IPS DF 19.7 (cell line): ENCODE data around the gene PPM1L.

Experiments used
- DNase-seq: peaks from one replicate; pipeline ENCODE4 v3.0.0-alpha.2; 2013; ENCODE audit warnings: low read depth, low spot score

Gene PPM1L

DNA sequence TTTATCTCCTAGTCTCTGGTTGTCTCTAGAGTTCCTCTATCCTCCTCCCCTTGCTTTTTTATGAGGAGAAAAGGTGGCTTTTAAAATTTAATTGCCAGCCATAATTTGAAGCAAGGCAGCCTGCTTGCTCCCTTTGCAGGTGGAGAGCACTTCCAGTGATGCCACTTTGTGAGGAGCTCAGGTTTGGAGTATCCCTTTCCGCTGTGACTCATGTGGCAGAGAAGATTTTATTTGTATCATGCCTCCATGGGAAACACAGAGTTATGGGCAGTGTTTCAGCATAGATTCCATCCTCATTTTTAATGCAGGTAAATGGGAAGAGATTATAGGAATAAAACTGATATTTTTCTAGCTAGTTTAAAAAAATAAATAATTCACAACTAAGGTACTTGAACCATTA lies 7.0 kb downstream of the PPM1L start:
- DNase-seq = no peak

DNA sequence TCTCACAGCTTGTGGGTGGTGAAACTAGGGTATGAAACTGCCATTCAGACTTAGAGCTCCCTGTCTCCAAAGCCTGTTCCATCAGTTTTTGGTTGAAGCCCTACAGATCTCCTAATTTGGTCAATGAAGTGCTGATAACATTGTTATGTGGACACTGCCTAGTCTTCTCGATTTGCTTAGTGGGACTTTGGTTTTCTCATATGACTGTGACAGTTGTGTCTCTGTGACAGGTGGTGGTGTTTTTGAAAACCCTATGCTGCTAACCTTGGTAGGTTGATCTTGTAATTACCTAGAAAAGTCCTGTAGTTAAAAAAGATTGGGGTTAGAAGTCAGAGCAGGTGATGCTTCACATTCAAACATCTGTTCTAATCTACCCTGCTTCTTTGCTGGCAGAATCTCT lies 9.2 kb downstream of the PPM1L start:
- no peak for DNase-seq

DNA sequence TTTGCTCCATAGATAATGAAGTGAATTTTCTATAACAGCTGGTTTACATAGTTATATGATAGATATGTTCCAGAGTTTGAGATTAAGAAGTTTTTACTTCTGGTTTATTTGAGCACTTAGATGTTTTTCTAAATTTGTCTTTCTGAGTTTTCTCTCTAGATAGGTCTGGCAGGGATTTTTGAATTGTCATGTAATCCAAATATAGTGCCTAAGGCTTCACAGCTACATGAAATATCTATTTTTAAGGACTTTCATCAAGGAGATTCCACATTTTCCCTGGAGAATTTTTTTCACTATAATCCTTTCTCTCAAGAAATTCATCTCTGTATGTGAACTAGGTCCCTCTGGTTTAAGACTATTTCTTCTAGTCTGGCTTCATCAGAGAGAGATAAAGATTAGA lies 12.0 kb downstream of the PPM1L start:
- no peak for DNase-seq

GRCh38 chr3:160768918-160769317 lies 12.9 kb downstream of the PPM1L start:
- DNase-seq = no peak

- DNase-seq = no peak
Measured at GRCh38 chr3:160771811-160772459, 15.9 kb downstream of the PPM1L start.

DNA sequence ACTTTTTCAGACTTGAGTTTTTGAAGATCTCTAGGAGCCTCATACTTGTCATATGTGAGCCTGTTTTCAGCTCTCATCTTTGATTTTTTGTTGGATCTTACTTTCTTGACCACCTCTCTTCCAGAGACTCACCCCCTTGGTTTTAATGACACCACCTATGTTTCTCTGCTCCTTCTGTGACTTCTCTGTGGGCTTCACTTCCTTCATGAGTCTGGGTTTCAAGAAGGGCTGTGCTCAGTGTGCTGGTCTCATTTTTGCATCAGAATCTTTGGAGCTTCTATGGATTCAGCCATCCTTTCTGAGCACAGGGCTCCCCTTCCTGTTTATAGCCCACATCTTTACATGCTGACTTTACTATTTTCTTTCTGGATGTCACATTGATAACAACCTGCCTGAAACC lies 17.7 kb downstream of the PPM1L start:
- DNase-seq = no peak

DNA sequence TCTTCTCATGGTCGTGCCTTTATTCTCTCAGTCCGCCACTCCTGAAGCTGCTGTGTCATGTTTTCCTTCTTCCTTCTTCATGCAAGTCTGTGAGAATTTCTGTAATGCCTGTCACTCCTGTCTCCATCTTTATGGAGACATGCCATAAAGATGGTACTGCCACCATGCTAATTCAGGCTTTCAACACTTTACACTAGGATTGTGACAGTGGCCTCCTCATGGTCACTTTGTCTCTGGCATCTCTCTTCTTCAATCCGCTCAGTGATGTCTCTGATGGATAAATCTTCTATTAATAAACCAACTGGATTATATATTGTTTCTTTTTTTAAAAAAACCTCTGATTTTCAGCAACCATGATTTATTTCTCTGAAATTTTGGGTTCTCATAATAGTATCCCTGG lies 18.1 kb downstream of the PPM1L start:
- DNase-seq = no peak

- DNase-seq = no peak
Measured at GRCh38 chr3:160778480-160778879, 22.4 kb downstream of the PPM1L start.

DNA sequence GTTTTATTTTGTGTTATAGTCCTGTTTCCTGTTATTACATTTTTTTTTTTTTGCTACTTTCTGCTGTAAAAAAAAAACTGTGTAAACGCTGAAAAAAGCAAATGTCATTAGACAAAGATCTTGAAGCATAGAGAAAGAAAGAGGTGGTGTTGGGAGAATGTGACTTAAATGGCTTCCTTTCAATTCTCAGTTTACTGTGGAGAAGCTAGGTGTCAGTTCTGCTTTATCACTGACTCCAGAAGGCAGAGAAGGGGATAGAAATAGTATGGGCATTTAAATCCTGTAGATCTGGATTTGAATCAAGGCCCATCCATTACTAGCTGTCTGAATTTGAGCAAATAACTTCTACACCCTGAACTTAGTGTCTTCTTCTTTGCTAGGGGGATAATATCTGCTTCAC lies 23.0 kb downstream of the PPM1L start:
- no peak for DNase-seq

- DNase-seq = no peak
Measured at GRCh38 chr3:160780245-160780644, 24.2 kb downstream of the PPM1L start.

GRCh38 chr3:160781402-160781801 lies 25.4 kb downstream of the PPM1L start:
- DNase-seq = no peak

GRCh38 chr3:160781863-160782262 lies 25.8 kb downstream of the PPM1L start:
- no peak for DNase-seq

DNA sequence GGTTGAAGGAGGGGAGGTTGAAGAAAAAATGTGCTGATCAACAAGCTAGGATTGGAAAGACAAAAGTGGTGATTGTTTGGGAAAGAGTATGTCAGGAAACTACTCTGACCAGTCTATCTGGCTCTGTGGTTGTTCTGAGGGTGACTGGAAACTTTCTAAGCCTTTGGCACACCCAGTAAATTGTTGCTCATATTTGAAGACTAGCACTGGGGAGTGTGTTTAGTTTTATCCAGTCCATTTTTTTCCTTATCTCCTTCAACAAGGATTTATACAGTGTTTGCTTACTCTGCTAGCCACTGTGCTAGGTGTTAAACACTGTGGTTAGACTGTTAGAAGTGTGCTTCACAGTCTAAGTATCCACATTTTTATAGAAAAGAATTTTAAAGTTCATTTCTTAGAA lies 28.8 kb downstream of the PPM1L start:
- no peak for DNase-seq

GRCh38 chr3:160790726-160791125 lies 34.7 kb downstream of the PPM1L start:
- DNase-seq = no peak

- no peak for DNase-seq
Measured at GRCh38 chr3:160792540-160792939, 36.5 kb downstream of the PPM1L start.

GRCh38 chr3:160793722-160794252 lies 37.8 kb downstream of the PPM1L start:
- no peak for DNase-seq

DNA sequence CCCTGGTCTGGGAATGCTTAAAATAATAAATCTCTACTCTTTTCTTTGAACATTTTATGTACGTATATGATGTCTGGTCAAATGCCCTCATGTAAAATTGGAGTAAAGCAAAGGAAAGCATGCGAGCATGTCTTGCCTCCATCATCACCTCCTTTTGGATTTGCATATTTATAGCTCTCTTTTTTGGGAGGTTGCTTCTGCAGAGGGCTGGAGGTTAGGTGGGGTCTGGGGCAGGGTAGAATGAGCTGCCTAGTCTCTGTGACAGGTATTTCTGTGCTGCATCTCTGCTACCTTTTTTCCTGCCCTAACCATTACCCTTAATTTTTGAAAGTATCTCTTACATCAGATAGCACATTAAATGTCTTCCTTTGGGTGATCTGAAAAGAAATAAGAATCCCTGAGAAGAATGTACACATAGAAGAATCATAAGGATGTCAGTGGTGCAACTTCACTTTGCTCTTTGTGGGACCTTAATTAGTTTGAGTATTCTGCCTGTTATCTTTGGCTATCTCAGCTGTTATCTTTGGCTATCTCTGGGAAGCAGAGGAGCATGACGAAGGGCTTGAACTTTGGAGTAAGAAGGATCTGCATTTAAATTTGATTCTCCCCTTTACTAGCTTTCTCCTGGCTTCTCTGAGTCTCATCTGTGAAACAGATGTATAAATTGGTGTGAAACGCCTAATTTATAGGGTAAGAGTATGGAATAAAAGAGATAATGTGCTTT lies 40.2 kb downstream of the PPM1L start:
- DNase-seq = no peak

GRCh38 chr3:160796813-160797164 lies 40.8 kb downstream of the PPM1L start:
- no peak for DNase-seq

DNA sequence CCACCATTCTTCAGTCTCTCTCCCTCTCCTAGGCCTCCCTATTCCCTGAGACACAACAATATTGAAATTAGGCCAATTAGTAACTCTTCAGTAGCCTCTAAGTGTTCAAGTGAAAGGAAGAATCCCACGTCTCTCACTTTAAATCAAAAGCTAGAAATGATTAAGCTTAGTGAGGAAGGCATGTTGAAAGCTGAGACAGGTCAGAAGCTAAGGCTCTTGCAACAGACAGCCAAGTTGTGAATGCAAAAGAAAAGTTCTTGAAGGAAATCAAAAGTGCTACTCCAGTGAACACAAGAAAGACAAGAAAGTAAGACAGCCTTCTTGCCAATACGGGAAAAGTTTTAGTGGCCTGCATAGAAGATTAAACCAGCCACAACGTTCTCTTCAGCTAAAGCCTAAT lies 41.3 kb downstream of the PPM1L start:
- DNase-seq = no peak

- no peak for DNase-seq
Measured at GRCh38 chr3:160801386-160802118, 45.5 kb downstream of the PPM1L start.

GRCh38 chr3:160804762-160805161 lies 48.7 kb downstream of the PPM1L start:
- no peak for DNase-seq

DNA sequence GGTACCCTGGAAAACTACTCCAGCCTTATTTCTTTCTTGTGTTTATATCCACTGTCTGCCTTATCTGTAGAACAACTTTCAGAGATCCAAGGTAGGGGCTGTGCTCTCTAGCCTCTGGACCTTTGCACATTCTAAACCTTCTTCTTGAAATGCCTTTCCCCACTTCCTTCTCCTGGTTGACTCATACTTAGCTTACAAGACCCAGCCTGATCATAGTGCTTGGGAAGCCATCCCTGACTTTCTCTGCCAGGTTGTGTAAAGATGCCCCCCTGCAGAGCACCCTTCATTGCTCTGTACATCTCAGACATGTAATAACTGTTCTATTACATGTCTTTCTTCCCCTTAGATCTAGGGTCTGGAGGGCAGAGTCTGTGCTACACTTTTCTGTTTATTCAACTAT lies 50.1 kb downstream of the PPM1L start:
- no peak for DNase-seq

- DNase-seq = no peak
Measured at GRCh38 chr3:160806686-160807085, 50.7 kb downstream of the PPM1L start.
